Measurements from ENCODE around the gene MCM3.

Gene MCM3

GRCh38 chr6:52310932-52311331 lies 26.4 kb upstream of the MCM3 start:
- TF ChIP-seq ZNF274 (IDR thresholded peaks at IDR 0.05; ENCODE audit: low read depth, low read length): no peak
- H3K4me3 ChIP-seq (ENCODE audit: low read length): no peak overlapping the region

- no peak for TF ChIP-seq ZNF274 (IDR thresholded peaks at IDR 0.05; ENCODE audit: low read depth, low read length)
- H3K4me3 ChIP-seq (ENCODE audit: low read length): no peak overlapping the region
Observed at GRCh38 chr6:52307900-52308372, 23.4 kb upstream of the MCM3 start.

- no peak for TF ChIP-seq ZNF274 (IDR thresholded peaks at IDR 0.05; ENCODE audit: low read depth, low read length)
- peak overlapping the region; percentile 39; the same call in 1 of the 2 replicates for H3K4me3 ChIP-seq (ENCODE audit: low read length)
Observed at GRCh38 chr6:52306972-52307870, 22.7 kb upstream of the MCM3 start.

- TF ChIP-seq ZNF274 (IDR thresholded peaks at IDR 0.05; ENCODE audit: low read depth, low read length): no peak
- H3K4me3 ChIP-seq (ENCODE audit: low read length): no peak overlapping the region; the same call in 1 of the 2 replicates
Observed at GRCh38 chr6:52305948-52306767, 21.6 kb upstream of the MCM3 start.

- no peak for TF ChIP-seq ZNF274 (IDR thresholded peaks at IDR 0.05; ENCODE audit: low read depth, low read length)
Observed at GRCh38 chr6:52305411-52305810, 20.9 kb upstream of the MCM3 start.

GRCh38 chr6:52304983-52305390 lies 20.4 kb upstream of the MCM3 start:
- TF ChIP-seq ZNF274 (IDR thresholded peaks at IDR 0.05; ENCODE audit: low read depth, low read length): no peak
- H3K4me3 ChIP-seq (ENCODE audit: low read length): peak overlapping the region; percentile 27; the same call in 1 of the 2 replicates

More at GRCh38 chr6:52305411-52305810, 20.9 kb upstream of the MCM3 start:
- no peak overlapping the region; the same call in 1 of the 2 replicates for H3K4me3 ChIP-seq (ENCODE audit: low read length)

- TF ChIP-seq ZNF274 (IDR thresholded peaks at IDR 0.05; ENCODE audit: low read depth, low read length): no peak
Observed at GRCh38 chr6:52303178-52303577, 18.6 kb upstream of the MCM3 start.

GRCh38 chr6:52301326-52301725 lies 16.8 kb upstream of the MCM3 start:
- TF ChIP-seq ZNF274 (IDR thresholded peaks at IDR 0.05; ENCODE audit: low read depth, low read length): no peak

More at GRCh38 chr6:52303178-52303577, 18.6 kb upstream of the MCM3 start:
- H3K4me3 ChIP-seq (ENCODE audit: low read length): no peak overlapping the region

GRCh38 chr6:52300489-52300931 lies 16.0 kb upstream of the MCM3 start:
- H3K4me3 ChIP-seq (ENCODE audit: low read length): no peak overlapping the region
- no peak for TF ChIP-seq ZNF274 (IDR thresholded peaks at IDR 0.05; ENCODE audit: low read depth, low read length)

More at GRCh38 chr6:52301326-52301725, 16.8 kb upstream of the MCM3 start:
- H3K4me3 ChIP-seq (ENCODE audit: low read length): no peak overlapping the region

- no peak overlapping the region for H3K4me3 ChIP-seq (ENCODE audit: low read length)
- no peak for TF ChIP-seq ZNF274 (IDR thresholded peaks at IDR 0.05; ENCODE audit: low read depth, low read length)
Observed at GRCh38 chr6:52299653-52300052, 15.1 kb upstream of the MCM3 start.

GRCh38 chr6:52297433-52297832 lies 12.9 kb upstream of the MCM3 start:
- H3K4me3 ChIP-seq (ENCODE audit: low read length): no peak overlapping the region; the same call in 1 of the 2 replicates
- TF ChIP-seq ZNF274 (IDR thresholded peaks at IDR 0.05; ENCODE audit: low read depth, low read length): no peak

GRCh38 chr6:52293067-52293466 lies 8.5 kb upstream of the MCM3 start:
- H3K4me3 ChIP-seq (ENCODE audit: low read length): no peak overlapping the region
- no peak for TF ChIP-seq ZNF274 (IDR thresholded peaks at IDR 0.05; ENCODE audit: low read depth, low read length)

- no peak for TF ChIP-seq ZNF274 (IDR thresholded peaks at IDR 0.05; ENCODE audit: low read depth, low read length)
- H3K4me3 ChIP-seq (ENCODE audit: low read length): no peak overlapping the region
Observed at GRCh38 chr6:52288841-52289240, 4.3 kb upstream of the MCM3 start.

GRCh38 chr6:52288216-52288615 lies 3.7 kb upstream of the MCM3 start:
- H3K4me3 ChIP-seq (ENCODE audit: low read length): no peak overlapping the region
- no peak for TF ChIP-seq ZNF274 (IDR thresholded peaks at IDR 0.05; ENCODE audit: low read depth, low read length)

All from GM08714 (cell line).